ENCODE measurements around the gene SPAG6.

Gene SPAG6

DNA sequence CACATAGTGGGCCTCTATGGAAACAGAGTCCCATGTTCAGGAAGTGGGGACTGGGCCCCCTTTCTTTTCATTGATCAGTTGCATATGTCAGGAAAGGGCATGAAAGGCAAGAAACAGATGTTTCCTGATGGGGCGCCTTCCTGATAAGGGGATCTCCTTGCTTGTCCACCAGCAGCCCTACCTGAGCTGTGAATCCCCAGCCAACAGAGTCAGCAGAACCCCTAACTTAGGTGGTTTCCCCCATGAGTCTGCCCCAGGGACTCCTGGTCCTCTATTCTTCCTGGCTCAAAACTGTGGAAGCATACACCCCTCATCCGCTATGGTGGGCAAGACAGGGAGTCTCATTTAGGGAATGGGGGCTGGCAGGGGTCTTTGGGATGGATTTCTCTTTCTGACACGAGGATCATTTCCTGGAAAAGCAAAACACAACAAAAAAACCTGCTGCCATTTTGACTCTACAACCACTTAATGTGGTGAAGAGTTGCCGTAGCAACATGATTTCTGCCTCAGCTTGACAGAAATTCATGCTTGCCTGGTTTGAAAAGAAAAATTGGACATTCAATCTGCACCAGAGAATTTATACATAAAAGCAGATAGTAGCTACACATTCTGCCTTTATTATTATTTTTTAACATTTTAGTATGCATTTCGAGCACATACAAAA is 119.8 kb downstream of the SPAG6 start:
- DNase-seq: no peak

- DNase-seq: no peak
Measured at GRCh38 chr10:22466763-22467334, 121.6 kb downstream of the SPAG6 start.

Measured in stimulated activated CD4-positive, alpha-beta T cell treated with anti-CD3 and anti-CD28 coated beads, Interleukin-1b, Interleukin-23, amount 100 ng/mL, for 48 hours (primary cell).